Upper lobe of left lung (tissue), 6 donors: ENCODE results near the gene AHRR. TPM values are rescaled to one million over a fixed set of nuclear protein-coding genes. Genes with fewer than 3 reads are reported as not detected.

Experiments
- ATAC-seq, 2 donors: fragments of 200-7000 bp; cut with Tn5 transposase; one replicate each; pipeline ENCODE4 v1.9.1; 2022; ENCODE audit warnings: mild to moderate bottlenecking in 2 of 2, moderate library complexity in 2 of 2; ENCODE audit not compliant: low FRiP score in 2 of 2
- DNase-seq, 2 donors: peaks; one replicate each; pipeline ENCODE4 v3.0.0-alpha.2; 2019 to 2020
- H3K27ac ChIP-seq, 4 donors: fragments of 200-600 bp; sonication (generic); one replicate each; pipeline ENCODE4 v1.5.1; 2016 to 2019
- H3K27me3 ChIP-seq, 4 donors: fragments of 200-600 bp; sonication (generic); one replicate each; pipeline ENCODE4 v1.5.1; 2017 to 2019
- H3K36me3 ChIP-seq, 4 donors: fragments of 200-600 bp; sonication (generic); one replicate each; pipeline ENCODE4 v1.5.1; 2016 to 2019
- H3K4me1 ChIP-seq, 4 donors: fragments of 200-600 bp; sonication (generic); one replicate each; pipeline ENCODE4 v1.5.1; 2018 to 2019
- H3K4me3 ChIP-seq, 4 donors: fragments of 200-600 bp; sonication (generic); one replicate each; pipeline ENCODE4 v1.5.1; 2017 to 2019; ENCODE audit warnings: mild to moderate bottlenecking in 2 of 4, moderate library complexity in 1 of 4
- H3K9me3 ChIP-seq, 4 donors: fragments of 200-600 bp; sonication (generic); one replicate each; pipeline ENCODE4 v1.5.1; 2018 to 2019
- EP300 ChIP-seq, 4 donors: sonication (generic); formaldehyde crosslinking; IDR thresholded peaks; one replicate each; pipeline ENCODE4 v1.5.1; 2017; ENCODE audit warnings: antibody characterized with exemption in 4 of 4, control low read depth in 2 of 4
- POLR2A ChIP-seq, 4 donors: fragments of 450-650 bp; IDR thresholded peaks; one replicate each; pipeline ENCODE4 v1.5.1; 2016 to 2017; ENCODE audit warnings: antibody characterized with exemption in 4 of 4, mild to moderate bottlenecking in 2 of 4
- POLR2AphosphoS5 ChIP-seq, 2 donors: sonication (generic); formaldehyde crosslinking; IDR thresholded peaks; one replicate each; pipeline ENCODE4 v1.5.1; 2017; ENCODE audit warnings: antibody characterized with exemption in 2 of 2
- WGBS, 2 donors: methylation state at CpG; one replicate each; pipeline ENCODE4 v1.1.5; 2017 to 2018; 5-methylcytosine and 5-hydroxymethylcytosine counted together
- total RNA-seq, 6 donors: library from RNA; depleted of rRNA in 4 of 6; stranded (reverse); fragments of >200 nt in 4 of 6; gene quantifications; one replicate each; pipeline versions ENCODE4 v1.1.0 to v1.2.1, GENCODE V29; 2016 to 2021
- TF ChIP-seq, protein P1 (sequence below), 6 experiments: fragments of 450-650 bp in 4 of 6; fragments of 200-600 bp in 2 of 6; sonication (generic) in 2 of 6; IDR thresholded peaks; one replicate each; pipeline ENCODE4 v1.5.1; 2016 to 2019; ENCODE audit warnings: antibody characterized with exemption in 6 of 6
- donor health status: DM: no; HTN: no; CAD: no; lungs with moderate emphysema.
- donor health status: DM: no; HTN: yes; CAD: no; lungs with severe emphysema.

AHRR gene
- total RNA-seq, 6 donors from 2014 or later, result 1.3 to 8.6 (median 4.4) TPM

DNA sequence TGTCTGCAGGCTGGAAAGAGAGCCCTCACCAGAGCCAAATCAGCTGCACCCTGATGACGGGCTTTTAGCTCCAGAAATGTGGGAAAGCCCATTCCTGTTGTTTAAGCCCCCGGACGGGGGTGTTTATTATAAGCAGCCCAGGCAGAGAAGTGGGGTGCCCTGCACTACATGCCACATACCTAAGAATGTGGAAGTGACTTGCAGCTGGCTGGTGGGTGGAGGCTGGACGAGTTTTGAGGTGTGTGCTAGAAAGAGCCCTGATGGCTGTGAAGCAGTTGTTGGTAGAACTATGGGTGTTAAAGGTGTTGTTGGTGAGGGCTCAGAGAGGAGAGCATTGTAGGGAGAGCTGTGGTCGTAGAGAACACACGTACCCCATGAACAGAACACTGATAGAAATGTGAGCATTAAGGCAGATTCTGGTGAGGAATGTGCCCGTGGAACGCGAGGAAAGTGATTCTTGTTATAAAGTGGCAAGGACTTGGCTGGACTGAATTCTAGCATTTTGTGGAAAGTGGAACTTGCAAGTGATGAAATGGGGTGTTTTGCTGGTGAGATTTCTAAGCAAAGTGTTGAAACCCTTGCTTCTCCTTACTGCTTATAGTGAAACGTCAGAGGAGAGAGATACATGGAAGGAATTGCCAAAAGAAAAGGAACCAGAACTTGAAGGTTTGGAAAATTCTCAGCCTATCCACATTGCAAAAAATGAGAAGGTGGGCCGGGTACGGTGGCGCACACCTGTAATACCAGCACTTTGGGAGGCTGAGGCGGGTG is 38.9 kb downstream of the AHRR start:
- no peaks in the 10 kb centered on the region for H3K27me3 ChIP-seq
- TF ChIP-seq POLR2AphosphoS5 (IDR thresholded peaks at IDR 0.05), result no peak
- TF ChIP-seq EP300 (IDR thresholded peaks at IDR 0.05), result no peak
- no peak for TF ChIP-seq POLR2A (IDR thresholded peaks at IDR 0.05)
- TF ChIP-seq, protein P1, sequence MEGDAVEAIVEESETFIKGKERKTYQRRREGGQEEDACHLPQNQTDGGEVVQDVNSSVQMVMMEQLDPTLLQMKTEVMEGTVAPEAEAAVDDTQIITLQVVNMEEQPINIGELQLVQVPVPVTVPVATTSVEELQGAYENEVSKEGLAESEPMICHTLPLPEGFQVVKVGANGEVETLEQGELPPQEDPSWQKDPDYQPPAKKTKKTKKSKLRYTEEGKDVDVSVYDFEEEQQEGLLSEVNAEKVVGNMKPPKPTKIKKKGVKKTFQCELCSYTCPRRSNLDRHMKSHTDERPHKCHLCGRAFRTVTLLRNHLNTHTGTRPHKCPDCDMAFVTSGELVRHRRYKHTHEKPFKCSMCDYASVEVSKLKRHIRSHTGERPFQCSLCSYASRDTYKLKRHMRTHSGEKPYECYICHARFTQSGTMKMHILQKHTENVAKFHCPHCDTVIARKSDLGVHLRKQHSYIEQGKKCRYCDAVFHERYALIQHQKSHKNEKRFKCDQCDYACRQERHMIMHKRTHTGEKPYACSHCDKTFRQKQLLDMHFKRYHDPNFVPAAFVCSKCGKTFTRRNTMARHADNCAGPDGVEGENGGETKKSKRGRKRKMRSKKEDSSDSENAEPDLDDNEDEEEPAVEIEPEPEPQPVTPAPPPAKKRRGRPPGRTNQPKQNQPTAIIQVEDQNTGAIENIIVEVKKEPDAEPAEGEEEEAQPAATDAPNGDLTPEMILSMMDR (IDR thresholded peaks at IDR 0.05), result no peak
- no peaks in the 10 kb centered on the region for H3K4me1 ChIP-seq
- ATAC-seq (peak; percentile 21 to 30), DNase-seq (peak in 1 of 2 donors; percentile 21)
- H3K36me3 ChIP-seq, result no peaks in the 10 kb centered on the region
- H3K4me3 ChIP-seq, result no peak overlapping the region
- H3K9me3 ChIP-seq, result peaks cover 0 to 8% (median 3%) of the 10 kb centered on the region in 4 donors
- H3K27ac ChIP-seq, result peak overlapping the region in 1 of 4 donors; percentile 8
- WGBS, 2 donors, result 82 to 85% methylated on average over 14 of the region's 14 CpGs

- Histone ChIP-seq H3K9me3 (peaks cover 0 to 8% (median 3%) of the 10 kb centered on the region in 4 donors), H3K27ac (no peak overlapping the region), H3K4me1 (no peaks in the 10 kb centered on the region), H3K27me3 (no peaks in the 10 kb centered on the region), H3K4me3 (no peak overlapping the region), H3K36me3 (no peaks in the 10 kb centered on the region)
- no peak for ATAC-seq
- DNase-seq, result no peak
- TF ChIP-seq, protein P1 (IDR thresholded peaks at IDR 0.05), result no peak
- TF ChIP-seq POLR2AphosphoS5 (IDR thresholded peaks at IDR 0.05) (no peak), EP300 (IDR thresholded peaks at IDR 0.05) (no peak), POLR2A (IDR thresholded peaks at IDR 0.05) (no peak)
- 87 to 98% methylated on average over 4 of the region's 4 CpGs for WGBS, 2 donors
These were observed 40.7 kb downstream of the AHRR start for GRCh38 chr5:362189-362588.

GRCh38 chr5:362978-363765 is 41.7 kb downstream of the AHRR start:
- no peak overlapping the region for H3K4me3 ChIP-seq
- ATAC-seq (no peak), DNase-seq (no peak)
- H3K4me1 ChIP-seq, result peaks cover 0 to 3% (median 0%) of the 10 kb centered on the region in 4 donors
- H3K36me3 ChIP-seq, result no peaks in the 10 kb centered on the region
- no peak overlapping the region for H3K27ac ChIP-seq
- no peaks in the 10 kb centered on the region for H3K27me3 ChIP-seq
- peaks cover 0 to 8% (median 3%) of the 10 kb centered on the region in 4 donors for H3K9me3 ChIP-seq
- TF ChIP-seq POLR2AphosphoS5 (IDR thresholded peaks at IDR 0.05) (no peak), EP300 (IDR thresholded peaks at IDR 0.05) (no peak), POLR2A (IDR thresholded peaks at IDR 0.05) (no peak)
- TF ChIP-seq, protein P1 (IDR thresholded peaks at IDR 0.05), result no peak
- WGBS, 2 donors, result 86 to 100% methylated on average over 2 to 3 of the region's 3 CpGs

DNA sequence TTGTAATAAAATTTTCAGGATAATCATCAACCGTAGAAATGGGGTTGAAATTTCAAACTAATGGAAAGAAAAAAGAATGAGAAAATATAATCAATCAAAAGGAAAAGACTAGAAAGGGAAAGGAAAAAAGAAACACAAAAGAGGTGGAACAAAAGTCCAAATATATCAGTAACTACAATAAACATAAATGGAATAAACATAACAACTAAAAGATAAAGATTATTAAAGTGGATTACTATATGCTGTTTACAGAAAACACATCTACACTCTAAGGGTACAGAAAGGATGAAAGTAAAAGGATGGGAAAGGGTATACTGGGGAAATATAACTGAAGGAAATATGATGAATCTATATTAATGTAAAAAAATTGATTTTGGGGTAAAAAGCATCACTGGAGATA is 43.0 kb downstream of the AHRR start:
- Histone ChIP-seq H3K4me3 (no peak overlapping the region), H3K9me3 (peaks cover 0 to 8% (median 3%) of the 10 kb centered on the region in 4 donors), H3K27me3 (no peaks in the 10 kb centered on the region), H3K36me3 (no peaks in the 10 kb centered on the region), H3K4me1 (peaks cover 0 to 16% (median 7%) of the 10 kb centered on the region in 4 donors), H3K27ac (no peak overlapping the region)
- WGBS, 2 donors, result 88 to 97% methylated on average over 1 of the region's 1 CpG
- ATAC-seq (no peak), DNase-seq (no peak)
- TF ChIP-seq, protein P1 (IDR thresholded peaks at IDR 0.05), result no peak
- TF ChIP-seq EP300 (IDR thresholded peaks at IDR 0.05) (no peak), POLR2A (IDR thresholded peaks at IDR 0.05) (no peak), POLR2AphosphoS5 (IDR thresholded peaks at IDR 0.05) (no peak)
